Stimulated activated CD4-positive, alpha-beta T cell treated with anti-CD3 and anti-CD28 coated beads, Interleukin-12 subunit alpha, Interleukin-12 subunit beta, amount 100 ng/mL, for 48 hours (primary cell): ENCODE measurements around the gene MUC6.
"Not testable (repeated sequence)": the region's sequence is repeated elsewhere in the genome, so short reads cannot be mapped to it uniquely, and the experiment has no call there.

Source experiments
- DNase-seq, 3 donors: peaks; one replicate each; pipeline ENCODE4 v3.0.0-alpha.2; 2020; ENCODE audit warnings: low read depth in 2 of 3, low spot score in 1 of 3

MUC6 gene

GRCh38 chr11:1024597-1025409, 11.7 kb downstream of the MUC6 start:
- DNase-seq = no peak

- no peak for DNase-seq
Measured at GRCh38 chr11:1023811-1024596, 12.5 kb downstream of the MUC6 start.

GRCh38 chr11:1022908-1023810, 13.4 kb downstream of the MUC6 start:
- DNase-seq = no peak

GRCh38 chr11:1022411-1022810, 14.1 kb downstream of the MUC6 start:
- DNase-seq = no peak

GRCh38 chr11:1020211-1020905, 16.2 kb downstream of the MUC6 start:
- DNase-seq = no peak

- DNase-seq = no peak
Measured at GRCh38 chr11:1019321-1019910, 17.1 kb downstream of the MUC6 start.

GRCh38 chr11:1018091-1018490, 18.4 kb downstream of the MUC6 start:
- no peak for DNase-seq

- no peak for DNase-seq
Measured at GRCh38 chr11:1017269-1018005, 19.1 kb downstream of the MUC6 start.

- DNase-seq = not testable (repeated sequence)
Measured at GRCh38 chr11:1016610-1017126, 19.9 kb downstream of the MUC6 start.

GRCh38 chr11:1015826-1016545, 20.5 kb downstream of the MUC6 start:
- DNase-seq = no peak

GRCh38 chr11:1015064-1015463, 21.5 kb downstream of the MUC6 start:
- no peak for DNase-seq

- DNase-seq = no peak
Measured at GRCh38 chr11:1014276-1014675, 22.2 kb downstream of the MUC6 start.

- no peak for DNase-seq
Measured at GRCh38 chr11:1013631-1013935, 22.9 kb downstream of the MUC6 start.

- DNase-seq = no peak
Measured at GRCh38 chr11:1012740-1013630, 23.5 kb downstream of the MUC6 start.

GRCh38 chr11:1012291-1012690, 24.2 kb downstream of the MUC6 start:
- DNase-seq = no peak

GRCh38 chr11:1011320-1011698, 25.2 kb downstream of the MUC6 start:
- DNase-seq = no peak

- no peak for DNase-seq
Measured at GRCh38 chr11:1010551-1011319, 25.8 kb downstream of the MUC6 start.
